NCI-H146 treated with DMSO at 0.1 percent for 48 hours (cell line): Measurements from ENCODE around the gene GALNT12.

Source experiments
- DNase-seq: peaks from one replicate; lab custom pipeline; 2025; ENCODE audit not compliant: unreplicated experiment; lab: John Stamatoyannopoulos, UW

GALNT12 gene

GRCh38 chr9:98877311-98877710 is 69.8 kb downstream of the GALNT12 start:
- DNase-seq: no peak

- no peak for DNase-seq
Observed at GRCh38 chr9:98879094-98879962, 71.9 kb downstream of the GALNT12 start.

GRCh38 chr9:98879963-98880310 is 72.5 kb downstream of the GALNT12 start:
- DNase-seq: no peak

- DNase-seq: no peak
Observed at GRCh38 chr9:98880311-98881015, 73.0 kb downstream of the GALNT12 start.

- DNase-seq: no peak
Observed at GRCh38 chr9:98881356-98881755, 73.9 kb downstream of the GALNT12 start.

GRCh38 chr9:98881836-98882568 is 74.5 kb downstream of the GALNT12 start:
- no peak for DNase-seq

GRCh38 chr9:98882569-98882923 is 75.1 kb downstream of the GALNT12 start:
- DNase-seq: no peak

GRCh38 chr9:98883276-98883675 is 75.8 kb downstream of the GALNT12 start:
- no peak for DNase-seq

GRCh38 chr9:98884849-98885248 is 77.4 kb downstream of the GALNT12 start:
- no peak for DNase-seq

GRCh38 chr9:98885575-98886295 is 78.3 kb downstream of the GALNT12 start:
- DNase-seq: no peak

GRCh38 chr9:98886691-98887229 is 79.3 kb downstream of the GALNT12 start:
- no peak for DNase-seq

GRCh38 chr9:98887918-98888510 is 80.5 kb downstream of the GALNT12 start:
- DNase-seq: no peak

- DNase-seq: no peak
Observed at GRCh38 chr9:98888801-98889421, 81.4 kb downstream of the GALNT12 start.

GRCh38 chr9:98890256-98890655 is 82.8 kb downstream of the GALNT12 start:
- no peak for DNase-seq

GRCh38 chr9:98892288-98892687 is 84.8 kb downstream of the GALNT12 start:
- DNase-seq: no peak

- DNase-seq: no peak
Observed at GRCh38 chr9:98892690-98893089, 85.2 kb downstream of the GALNT12 start.

GRCh38 chr9:98894171-98894570 is 86.7 kb downstream of the GALNT12 start:
- no peak for DNase-seq

- DNase-seq: no peak
Observed at GRCh38 chr9:98894761-98895160, 87.3 kb downstream of the GALNT12 start.

GRCh38 chr9:98896632-98897031 is 89.2 kb downstream of the GALNT12 start:
- DNase-seq: no peak

GRCh38 chr9:98897745-98898144 is 90.3 kb downstream of the GALNT12 start:
- no peak for DNase-seq
